Stimulated activated naive CD4-positive, alpha-beta T cell treated with Interleukin-2 at 50 U/mL for 16 hours (primary cell): Measurements from ENCODE around the gene FAM180A.
"Not testable (repeated sequence)": the region's sequence is repeated elsewhere in the genome, so short reads cannot be mapped to it uniquely, and the experiment has no call there.

Source experiments
- DNase-seq: peaks from one replicate; lab custom pipeline; 2025; lab: John Stamatoyannopoulos, UW

Gene FAM180A

GRCh38 chr7:135713836-135714470 lies 34.7 kb downstream of the FAM180A start:
- DNase-seq: no peak

GRCh38 chr7:135712796-135713195 lies 35.8 kb downstream of the FAM180A start:
- DNase-seq: no peak

- DNase-seq: no peak
Observed at GRCh38 chr7:135712182-135712782, 36.3 kb downstream of the FAM180A start.

GRCh38 chr7:135711139-135711469 lies 37.5 kb downstream of the FAM180A start:
- no peak for DNase-seq

GRCh38 chr7:135710417-135711138 lies 38.0 kb downstream of the FAM180A start:
- no peak for DNase-seq

GRCh38 chr7:135709508-135709907 lies 39.1 kb downstream of the FAM180A start:
- no peak for DNase-seq

- DNase-seq: no peak
Observed at GRCh38 chr7:135708041-135708440, 40.6 kb downstream of the FAM180A start.

GRCh38 chr7:135707570-135707966 lies 41.0 kb downstream of the FAM180A start:
- no peak for DNase-seq

GRCh38 chr7:135706858-135707569 lies 41.6 kb downstream of the FAM180A start:
- DNase-seq: no peak

GRCh38 chr7:135706038-135706742 lies 42.4 kb downstream of the FAM180A start:
- no peak for DNase-seq

GRCh38 chr7:135704698-135705097 lies 43.9 kb downstream of the FAM180A start:
- DNase-seq: no peak

GRCh38 chr7:135704074-135704473 lies 44.5 kb downstream of the FAM180A start:
- DNase-seq: no peak

GRCh38 chr7:135697276-135698049 lies 51.1 kb downstream of the FAM180A start:
- DNase-seq: no peak

- DNase-seq: no peak
Observed at GRCh38 chr7:135693558-135693957, 55.1 kb downstream of the FAM180A start.

- not testable (repeated sequence) for DNase-seq
Observed at GRCh38 chr7:135692606-135693005, 56.0 kb downstream of the FAM180A start.

GRCh38 chr7:135692055-135692454 lies 56.6 kb downstream of the FAM180A start:
- DNase-seq: no peak

- DNase-seq: no peak
Observed at GRCh38 chr7:135690566-135690965, 58.0 kb downstream of the FAM180A start.

- DNase-seq: no peak
Observed at GRCh38 chr7:135687466-135687865, 61.1 kb downstream of the FAM180A start.

GRCh38 chr7:135685306-135686084 lies 63.1 kb downstream of the FAM180A start:
- DNase-seq: no peak

- DNase-seq: no peak
Observed at GRCh38 chr7:135684699-135685098, 63.9 kb downstream of the FAM180A start.

- no peak for DNase-seq
Observed at GRCh38 chr7:135684136-135684535, 64.5 kb downstream of the FAM180A start.
